Stimulated activated CD4-positive, alpha-beta T cell treated with anti-CD3 and anti-CD28 coated beads, TNF-alpha, amount 100 ng/mL, for 4 hours (primary cell): ENCODE measurements around the gene UBASH3B.
"Not testable (repeated sequence)": the region's sequence is repeated elsewhere in the genome, so short reads cannot be mapped to it uniquely, and the experiment has no call there.

Experiments
- DNase-seq, 3 experiments: peaks; one replicate each; pipeline ENCODE4 v3.0.0-alpha.2; 2020; ENCODE audit warnings: low read depth in 3 of 3

Gene UBASH3B

DNA sequence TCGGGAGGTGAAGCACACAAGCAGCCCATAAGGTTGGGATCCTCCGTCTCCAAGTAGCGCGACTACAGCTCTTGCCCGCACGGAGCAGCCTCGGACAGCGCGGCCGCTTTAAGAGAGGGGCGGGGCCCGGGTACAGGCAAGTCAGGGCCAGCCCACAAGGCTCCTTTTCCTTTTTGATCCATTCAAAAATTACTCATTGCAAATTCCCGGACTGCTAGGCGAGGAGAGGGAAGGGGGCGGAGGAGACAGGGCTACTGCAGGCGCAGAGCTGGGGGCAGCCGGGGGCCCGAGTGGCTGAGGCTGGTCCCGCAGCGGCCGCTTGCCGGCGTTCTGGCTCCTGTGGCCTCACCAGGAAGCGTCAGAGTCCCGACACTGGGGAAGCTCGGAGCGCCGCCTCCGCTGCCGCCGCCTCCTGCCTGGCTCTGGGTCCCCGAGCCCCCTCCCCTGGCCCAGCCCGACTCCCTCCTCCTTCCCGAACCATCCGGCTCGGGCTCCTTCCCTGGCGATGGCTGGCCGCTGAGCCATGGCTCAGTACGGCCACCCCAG, at the start of gene UBASH3B:
Gene UBASH3B, plus strand, starts transcription at position 196 of the 546 bp plus-strand sequence. Its CDS starts 328 bp downstream, at position 524.
- peak; percentile 34 to 44 (median 42) for DNase-seq

DNA sequence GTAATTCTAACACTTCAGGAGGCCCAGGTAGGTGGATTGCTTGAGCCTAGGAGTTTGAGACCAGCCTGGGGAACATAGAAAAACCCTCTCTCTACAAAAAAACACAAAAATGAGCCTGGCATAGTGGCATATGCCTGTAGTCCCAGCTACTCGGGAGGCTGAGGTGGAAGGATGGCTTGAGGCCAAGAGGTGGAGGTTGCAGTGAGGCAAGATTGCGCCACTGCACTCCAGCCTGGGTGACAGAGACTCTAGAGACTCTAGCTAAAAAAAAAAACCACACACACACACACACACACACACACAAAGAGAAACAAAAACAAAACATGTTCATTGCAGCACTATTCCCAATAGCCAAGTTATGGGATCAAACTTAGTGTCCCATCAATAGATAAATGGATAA, 48.4 kb upstream of the UBASH3B start:
- DNase-seq, result not testable (repeated sequence)

- DNase-seq, result no peak
Observed at GRCh38 chr11:122612123-122612824, 43.2 kb upstream of the UBASH3B start.

DNA sequence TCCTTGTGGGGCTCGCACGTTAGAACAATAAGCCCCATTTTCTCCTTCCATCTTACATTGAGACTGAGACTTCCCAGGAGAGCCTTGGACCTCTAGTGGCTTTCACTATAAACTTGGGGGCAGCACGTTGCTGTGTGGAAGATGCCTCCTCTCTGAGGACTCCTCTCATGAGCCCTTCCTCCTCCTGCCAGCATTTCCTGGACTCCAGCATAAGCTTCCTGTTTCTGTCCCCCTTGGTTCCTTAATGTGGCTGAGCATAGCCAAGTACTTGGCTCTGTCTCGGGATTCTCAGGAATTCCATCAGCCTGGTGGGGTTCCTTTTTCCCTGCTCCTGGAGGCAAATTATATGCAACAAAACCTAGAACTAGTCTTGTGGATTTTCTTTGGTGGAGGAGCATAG, 38.8 kb upstream of the UBASH3B start:
- DNase-seq, result no peak

- no peak for DNase-seq
Observed at GRCh38 chr11:122617297-122617696, 38.2 kb upstream of the UBASH3B start.

GRCh38 chr11:122617926-122618325, 37.6 kb upstream of the UBASH3B start:
- DNase-seq, result no peak

- DNase-seq, result no peak
Observed at GRCh38 chr11:122618927-122619326, 36.6 kb upstream of the UBASH3B start.

DNA sequence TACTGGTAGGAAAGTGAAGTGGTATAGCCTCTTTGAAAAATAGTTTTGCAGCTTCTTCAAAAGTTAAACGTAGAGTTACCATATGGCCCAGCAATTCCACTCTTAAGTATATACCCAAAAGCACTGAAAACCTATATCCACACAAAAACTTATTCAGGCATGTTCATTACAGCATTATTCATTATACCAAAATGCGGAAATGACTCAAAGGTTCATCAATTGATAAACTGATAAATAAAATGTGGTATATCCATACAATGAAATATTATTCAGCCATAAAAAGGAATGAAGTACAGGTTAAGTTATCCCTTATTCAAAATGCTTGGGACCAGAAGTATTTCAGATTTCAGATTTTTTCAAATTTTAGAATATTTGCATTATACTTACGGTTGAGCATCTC, 35.8 kb upstream of the UBASH3B start:
- DNase-seq, result no peak

DNA sequence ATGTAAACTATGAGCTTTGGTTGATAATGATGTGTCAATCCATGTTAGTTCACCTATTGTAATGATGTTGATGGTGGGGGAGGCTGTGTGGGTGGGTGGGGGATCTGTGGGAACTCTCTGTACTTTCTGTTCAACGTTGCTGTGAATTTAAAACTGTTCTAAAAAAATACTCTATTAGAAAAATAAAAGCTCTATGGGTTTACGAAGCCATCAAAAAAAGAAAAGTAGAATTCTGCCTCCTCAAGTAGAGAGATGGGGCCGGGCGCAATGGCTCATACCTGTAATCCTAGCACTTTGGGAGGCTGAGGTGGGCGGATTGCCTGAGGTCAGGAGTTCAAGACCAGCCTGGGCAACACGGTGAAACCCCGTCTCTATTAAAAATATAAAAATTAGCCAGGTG, 30.0 kb upstream of the UBASH3B start:
- DNase-seq, result not testable (repeated sequence)

GRCh38 chr11:122625976-122626665, 29.4 kb upstream of the UBASH3B start:
- DNase-seq, result no peak

GRCh38 chr11:122627745-122628144, 27.8 kb upstream of the UBASH3B start:
- DNase-seq, result no peak

DNA sequence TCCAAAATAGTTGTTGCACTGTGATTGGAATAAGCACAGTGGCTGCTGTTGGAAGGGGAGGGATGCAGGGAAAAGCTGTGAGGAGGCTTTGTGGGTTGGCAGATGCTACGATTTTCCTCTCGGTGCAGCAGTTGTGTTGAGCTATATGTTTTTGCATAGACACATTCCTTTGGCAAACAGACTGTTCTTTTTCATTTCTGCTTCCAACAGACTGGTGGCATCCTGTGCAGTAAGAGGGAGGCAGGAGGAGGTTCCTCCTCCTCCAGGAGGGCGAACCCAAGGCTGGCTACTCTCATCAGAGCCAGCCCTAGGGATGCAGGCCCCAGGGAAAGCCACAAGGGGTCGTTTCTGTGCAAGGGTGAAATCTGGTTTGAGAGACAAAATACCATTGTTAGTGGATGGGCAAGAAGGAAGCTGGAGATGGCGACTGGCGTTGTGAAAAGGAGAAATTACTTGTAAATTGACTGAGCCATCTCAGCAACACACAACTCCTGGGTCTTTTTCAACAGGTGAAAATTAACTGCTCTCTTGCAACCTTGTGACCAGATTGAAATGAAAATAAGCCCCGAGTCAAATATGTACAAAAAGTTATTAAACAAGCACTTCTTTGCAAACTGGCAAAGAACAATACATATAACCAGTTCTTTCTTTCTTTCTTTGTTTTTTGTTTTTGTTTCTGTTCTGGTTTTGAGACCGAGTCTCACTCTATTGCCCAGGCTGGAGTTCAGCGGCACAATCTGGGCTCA, 26.5 kb upstream of the UBASH3B start:
- peak; percentile 39 to 59 (median 56) for DNase-seq

DNA sequence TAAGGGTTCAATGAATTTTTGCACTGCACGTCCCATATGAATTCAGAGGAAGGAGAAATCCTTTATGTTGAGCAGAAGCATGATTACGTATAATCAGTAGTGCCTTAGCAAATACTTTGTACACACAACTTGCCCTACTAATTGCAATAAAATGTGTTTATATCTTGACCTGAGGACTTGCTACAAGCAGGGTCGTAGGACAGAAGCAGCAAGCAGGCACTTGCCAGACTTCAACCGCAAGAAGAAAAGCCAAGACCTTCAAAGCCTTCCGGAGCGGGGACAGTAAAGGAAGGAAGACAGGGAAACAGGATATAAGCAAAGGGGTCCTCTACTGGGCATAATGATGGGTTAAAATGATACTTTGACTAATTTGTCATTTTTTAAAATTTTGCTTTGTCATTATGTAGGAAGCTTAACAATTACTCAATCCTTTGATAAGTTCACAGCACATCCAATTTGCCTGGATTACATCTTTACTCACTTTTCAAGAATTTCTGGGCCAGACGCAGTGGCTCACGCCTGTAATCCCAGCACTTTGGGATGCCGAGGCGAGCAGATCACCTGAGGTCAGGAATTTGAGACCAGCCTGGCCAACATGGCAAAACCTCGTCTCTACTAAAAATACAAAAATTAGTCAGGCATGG, 23.2 kb upstream of the UBASH3B start:
- no peak for DNase-seq

- DNase-seq, result no peak
Observed at GRCh38 chr11:122633219-122633829, 22.2 kb upstream of the UBASH3B start.

- DNase-seq, result no peak
Observed at GRCh38 chr11:122634501-122634900, 21.0 kb upstream of the UBASH3B start.

- no peak for DNase-seq
Observed at GRCh38 chr11:122637541-122637940, 18.0 kb upstream of the UBASH3B start.

DNA sequence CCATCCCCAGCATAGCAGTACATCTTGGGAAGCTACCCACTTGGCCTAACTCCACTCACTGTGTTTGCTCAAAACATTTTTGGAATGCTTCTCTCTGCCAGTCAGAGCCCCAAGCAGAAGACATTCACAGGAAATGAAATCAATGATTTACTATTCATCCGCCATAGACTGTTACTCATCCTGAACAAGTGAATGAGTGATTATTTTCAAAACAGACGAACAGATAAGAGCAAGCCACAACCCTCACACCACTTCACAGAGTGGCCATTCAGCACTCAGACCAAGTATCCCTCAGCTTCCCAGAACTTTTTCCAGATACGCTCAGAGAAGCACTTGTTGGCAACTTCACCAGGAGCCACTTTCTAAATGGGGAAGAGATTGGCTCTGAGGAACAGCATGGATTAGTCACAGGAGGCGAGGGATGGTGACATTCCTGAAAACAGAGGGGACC, 13.0 kb upstream of the UBASH3B start:
- no peak for DNase-seq

- no peak for DNase-seq
Observed at GRCh38 chr11:122642971-122643370, 12.6 kb upstream of the UBASH3B start.

DNA sequence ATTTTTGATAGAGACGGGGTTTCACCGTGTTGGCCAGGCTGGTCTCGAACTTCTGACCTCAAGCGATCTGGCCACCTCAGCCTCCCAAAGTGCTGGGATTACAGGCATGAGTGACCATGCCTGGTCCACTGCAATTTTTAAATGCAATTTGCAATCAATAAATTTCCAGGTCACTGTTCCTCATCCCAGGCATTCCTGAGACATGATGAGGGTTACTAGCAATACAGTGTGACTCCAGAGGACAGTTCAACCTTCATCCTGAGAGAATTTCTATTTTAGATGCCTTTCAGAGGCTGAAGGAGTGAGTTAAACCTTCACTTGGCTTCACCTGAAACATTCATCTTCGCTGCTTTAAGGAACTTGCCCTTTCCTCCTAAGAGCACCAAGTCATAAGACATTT, 9.7 kb upstream of the UBASH3B start:
- DNase-seq, result no peak

DNA sequence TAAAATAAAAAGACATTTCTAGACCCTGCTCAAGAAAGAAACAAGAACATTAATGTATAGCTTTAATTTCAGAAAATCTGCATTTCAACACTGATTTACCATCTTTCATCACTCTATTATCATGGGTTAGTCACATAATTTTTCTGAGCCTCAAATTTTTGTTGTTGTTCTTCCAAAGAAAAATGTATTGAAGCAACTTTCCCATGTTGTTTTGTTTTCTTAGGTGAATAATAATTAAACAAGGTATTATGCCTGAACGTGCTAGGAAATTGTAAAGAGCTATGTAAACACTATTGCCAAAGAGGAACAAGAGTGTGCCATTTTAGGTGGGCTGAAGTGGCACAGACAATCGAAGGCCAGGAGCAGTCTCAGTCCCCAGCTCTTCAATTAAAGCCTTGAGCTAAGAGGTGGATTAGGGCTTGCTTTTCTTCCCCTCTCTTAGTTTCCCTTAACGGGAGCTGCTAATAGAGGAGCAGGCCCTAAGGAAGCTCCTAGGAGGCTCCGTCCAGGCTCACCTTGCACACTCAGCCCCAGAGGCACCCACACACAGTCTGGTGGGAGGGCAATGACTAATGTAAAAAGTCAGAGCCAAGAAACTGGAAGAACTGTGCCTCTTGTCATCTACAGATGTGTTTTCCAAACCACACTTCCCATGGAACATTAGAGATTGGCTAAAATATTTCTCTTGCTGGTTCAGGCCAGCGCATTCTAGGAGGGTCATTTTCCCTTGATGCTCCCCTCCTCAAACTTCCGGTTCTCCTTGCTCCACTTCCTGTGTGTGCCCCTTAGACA, 8.8 kb upstream of the UBASH3B start:
- no peak for DNase-seq
